NCI-H82 treated with DMSO at 0.1 percent for 48 hours (cell line): Measurements from ENCODE around the gene CSKMT.
A peak's percentile ranks its signal among the peaks of the same experiment; 100 is the strongest.
"Not testable (repeated sequence)": the region's sequence is repeated elsewhere in the genome, so short reads cannot be mapped to it uniquely, and the experiment has no call there.

Experiments used
- DNase-seq: peaks from one replicate; lab custom pipeline; 2025; ENCODE audit not compliant: unreplicated experiment; lab: John Stamatoyannopoulos, UW

CSKMT gene

GRCh38 chr11:62654297-62654696 lies 10.8 kb upstream of the CSKMT start:
- no peak for DNase-seq

- DNase-seq, result no peak
Measured at GRCh38 chr11:62656796-62657429, 8.2 kb upstream of the CSKMT start.

- peak; percentile 32 for DNase-seq
Measured at GRCh38 chr11:62664405-62665074, 572 bp upstream of the CSKMT start.

- DNase-seq, result no peak
Measured at GRCh38 chr11:62665599-62666258, 617 bp downstream of the CSKMT start.

GRCh38 chr11:62666259-62666926 lies 1.3 kb downstream of the CSKMT start:
- no peak for DNase-seq

GRCh38 chr11:62667460-62667859 lies 2.3 kb downstream of the CSKMT start:
- no peak for DNase-seq

DNA sequence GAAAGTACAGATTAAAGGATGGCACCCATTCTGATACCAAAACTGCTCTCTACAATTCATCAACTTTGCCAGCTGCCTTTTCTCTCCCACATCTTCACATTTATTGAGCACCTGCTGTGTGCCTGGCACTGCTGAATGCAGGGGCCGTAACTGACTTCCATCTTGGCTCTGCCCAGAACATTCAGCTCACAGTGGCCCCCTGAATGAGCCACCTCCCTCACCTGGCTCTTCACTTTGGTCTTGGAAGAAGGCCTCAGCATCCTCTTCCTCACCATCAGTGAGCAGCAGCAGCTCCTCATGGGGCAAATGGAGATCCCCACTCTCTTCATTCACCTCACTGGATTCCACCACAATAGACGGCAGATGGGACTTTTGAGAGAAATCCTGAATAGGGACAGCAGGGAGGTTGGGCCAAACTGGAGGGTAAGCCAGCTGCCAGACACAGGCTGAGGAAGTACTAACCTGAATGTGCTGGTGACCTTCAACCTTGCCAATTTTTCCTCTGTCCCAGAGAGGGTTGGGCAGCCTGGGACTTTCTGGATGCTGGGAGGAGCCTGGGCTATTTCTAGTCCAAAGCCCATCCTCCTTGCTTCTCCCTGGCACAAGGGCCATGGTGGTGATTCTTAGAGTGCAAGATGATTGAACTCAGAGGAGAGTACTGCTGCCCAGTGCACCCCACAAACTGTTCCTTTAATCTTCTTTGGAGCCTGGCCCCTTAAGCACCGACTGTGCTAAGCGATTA lies 4.5 kb downstream of the CSKMT start:
- peak; percentile 62 for DNase-seq

- no peak for DNase-seq
Measured at GRCh38 chr11:62671236-62671607, 6.1 kb downstream of the CSKMT start.

DNA sequence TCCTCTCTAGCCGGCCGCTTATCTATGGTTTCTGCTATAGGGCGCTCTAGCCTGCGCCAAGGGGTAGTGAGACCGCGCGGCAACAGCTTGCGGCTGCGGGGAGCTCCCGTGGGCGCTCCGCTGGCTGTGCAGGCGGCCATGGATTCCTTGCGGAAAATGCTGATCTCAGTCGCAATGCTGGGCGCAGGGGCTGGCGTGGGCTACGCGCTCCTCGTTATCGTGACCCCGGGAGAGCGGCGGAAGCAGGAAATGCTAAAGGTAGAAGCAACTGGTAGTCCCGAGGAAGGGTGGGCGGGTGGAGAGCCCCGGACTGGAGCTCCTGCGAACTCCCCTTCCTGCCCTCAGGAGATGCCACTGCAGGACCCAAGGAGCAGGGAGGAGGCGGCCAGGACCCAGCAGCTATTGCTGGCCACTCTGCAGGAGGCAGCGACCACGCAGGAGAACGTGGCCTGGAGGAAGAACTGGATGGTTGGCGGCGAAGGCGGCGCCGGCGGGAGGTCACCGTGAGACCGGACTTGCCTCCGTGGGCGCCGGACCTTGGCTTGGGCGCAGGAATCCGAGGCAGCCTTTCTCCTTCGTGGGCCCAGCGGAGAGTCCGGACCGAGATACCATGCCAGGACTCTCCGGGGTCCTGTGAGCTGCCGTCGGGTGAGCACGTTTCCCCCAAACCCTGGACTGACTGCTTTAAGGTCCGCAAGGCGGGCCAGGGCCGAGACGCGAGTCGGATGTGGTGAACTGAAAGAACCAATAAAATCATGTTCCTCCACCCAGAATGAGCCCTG lies 6.7 kb downstream of the CSKMT start, which contains the start of the genes LBHD1 and UQCC3:
Gene LBHD1, minus strand, starts transcription at position 660 of the 782 bp plus-strand sequence. CDS start 2,236 bp downstream, outside the sequence.
Gene UQCC3, plus strand, starts transcription at position 66 of the 782 bp plus-strand sequence. Its CDS starts 73 bp downstream, at position 139.
- peak; percentile 76 for DNase-seq

- no peak for DNase-seq
Measured at GRCh38 chr11:62673196-62673525, 8.0 kb downstream of the CSKMT start.

GRCh38 chr11:62675415-62675814 lies 10.3 kb downstream of the CSKMT start:
- not testable (repeated sequence) for DNase-seq

DNA sequence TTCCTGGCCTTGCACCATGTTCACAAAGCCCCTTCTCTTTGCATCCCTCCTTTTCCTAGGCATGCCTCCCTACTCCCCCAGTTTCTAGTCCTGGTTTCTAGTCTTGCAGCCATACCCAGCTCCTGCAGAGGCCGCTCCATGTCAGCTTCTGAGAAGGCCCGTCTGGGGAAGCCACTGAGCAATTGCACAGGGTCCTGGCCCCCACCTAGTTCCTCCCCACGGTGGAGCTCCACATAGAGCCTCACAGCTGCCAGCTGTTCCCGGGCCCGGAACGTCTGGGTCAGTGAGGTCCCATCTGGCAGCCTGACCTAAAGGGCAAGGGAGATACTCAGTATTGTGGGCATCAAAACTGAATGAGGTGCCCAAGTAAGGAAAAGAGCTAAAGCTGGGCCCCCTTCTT lies 11.6 kb downstream of the CSKMT start:
- DNase-seq, result no peak

DNA sequence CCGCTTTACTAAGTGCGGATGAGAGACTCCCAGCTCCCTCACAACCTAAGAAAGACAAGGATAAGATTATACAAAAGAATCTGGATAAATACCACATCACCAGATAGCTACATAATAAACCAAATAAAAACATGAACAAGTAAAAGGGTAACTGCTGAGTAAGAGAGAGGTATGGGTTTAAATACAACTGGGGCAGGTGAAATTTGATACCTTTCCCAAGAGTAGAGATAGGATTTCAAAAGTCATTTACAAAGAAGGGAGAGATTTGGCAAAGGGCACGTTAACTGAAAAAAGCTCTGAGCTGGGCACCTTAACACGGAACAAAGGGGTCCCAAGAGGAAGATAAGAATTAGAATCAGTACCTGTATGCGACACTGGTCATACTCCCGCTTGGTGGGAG lies 12.0 kb downstream of the CSKMT start:
- DNase-seq, result no peak

DNA sequence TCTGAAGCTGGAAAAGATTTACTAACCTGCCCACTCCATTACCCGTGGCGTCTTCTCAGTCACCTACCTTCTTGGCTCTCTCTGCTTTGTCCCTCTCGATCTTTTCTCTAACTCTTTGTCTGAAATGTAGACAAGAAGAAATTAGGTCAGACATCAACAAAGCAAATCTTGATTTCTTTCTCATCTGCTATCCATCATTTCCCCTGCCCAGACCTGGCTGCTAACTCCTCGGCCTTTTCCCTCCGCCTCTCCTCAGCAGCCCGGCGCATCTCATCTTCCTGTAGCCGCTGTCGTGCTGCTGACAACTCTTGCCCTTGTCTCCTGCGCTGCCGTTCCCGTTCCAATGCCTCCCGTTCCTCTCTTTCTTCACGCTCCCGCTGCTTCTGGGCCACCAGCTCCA lies 12.6 kb downstream of the CSKMT start:
- no peak for DNase-seq

GRCh38 chr11:62678433-62678769 lies 13.3 kb downstream of the CSKMT start:
- DNase-seq, result no peak

GRCh38 chr11:62678770-62679696 lies 13.9 kb downstream of the CSKMT start, which contains the start of gene UBXN1:
Gene UBXN1, minus strand, starts transcription at chr11:62679073. Its CDS starts 150 bp downstream, at chr11:62678923.
- DNase-seq, result peak; percentile 49

- peak; percentile 24 for DNase-seq
Measured at GRCh38 chr11:62680825-62681240, 15.7 kb downstream of the CSKMT start.

DNA sequence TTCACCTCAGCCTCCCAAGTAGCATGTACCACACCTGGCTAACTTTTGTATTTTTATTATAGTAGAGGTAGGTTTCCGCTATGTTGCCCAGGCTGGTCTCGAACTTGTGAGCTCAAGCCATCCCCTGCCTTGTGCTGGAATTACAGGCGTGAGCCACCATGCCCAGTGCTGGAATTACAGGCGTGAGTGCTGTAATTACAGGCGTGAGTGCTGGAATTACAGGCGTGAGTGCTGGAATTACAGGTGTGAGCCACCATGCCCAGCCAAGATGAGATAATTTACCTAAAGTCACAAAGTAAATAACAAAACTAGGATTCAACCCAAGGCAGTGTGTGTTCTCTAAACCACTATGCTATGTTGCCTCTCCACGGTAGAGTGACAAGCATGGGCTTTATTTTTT lies 17.4 kb downstream of the CSKMT start:
- no peak for DNase-seq
